DMS153 treated with DMSO at 0.1 percent for 48 hours (cell line): ENCODE data around the gene NAV3.

Experiments used
- DNase-seq: peaks from one replicate; lab custom pipeline; 2025; ENCODE audit not compliant: unreplicated experiment; lab: John Stamatoyannopoulos, UW

The NAV3 gene

DNA sequence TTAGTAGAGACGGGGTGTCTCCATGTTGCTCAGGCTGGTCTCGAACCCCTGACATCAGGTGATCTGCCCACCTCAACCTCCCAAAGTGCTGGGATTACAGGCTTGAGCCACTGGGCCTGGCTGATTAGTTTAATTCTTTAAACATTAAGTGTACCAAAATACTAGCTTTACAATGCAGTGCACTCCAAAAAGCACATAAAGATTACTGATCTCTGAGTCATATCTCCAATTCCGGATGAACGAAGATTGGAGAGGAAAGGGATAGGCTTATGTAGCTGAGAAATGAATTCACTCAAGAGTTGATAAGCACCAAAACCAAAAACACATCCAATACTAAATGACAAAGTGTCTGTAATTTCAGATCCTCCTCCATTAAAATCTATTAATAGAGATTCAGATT is 15.1 kb downstream of the NAV3 start:
- DNase-seq: no peak

DNA sequence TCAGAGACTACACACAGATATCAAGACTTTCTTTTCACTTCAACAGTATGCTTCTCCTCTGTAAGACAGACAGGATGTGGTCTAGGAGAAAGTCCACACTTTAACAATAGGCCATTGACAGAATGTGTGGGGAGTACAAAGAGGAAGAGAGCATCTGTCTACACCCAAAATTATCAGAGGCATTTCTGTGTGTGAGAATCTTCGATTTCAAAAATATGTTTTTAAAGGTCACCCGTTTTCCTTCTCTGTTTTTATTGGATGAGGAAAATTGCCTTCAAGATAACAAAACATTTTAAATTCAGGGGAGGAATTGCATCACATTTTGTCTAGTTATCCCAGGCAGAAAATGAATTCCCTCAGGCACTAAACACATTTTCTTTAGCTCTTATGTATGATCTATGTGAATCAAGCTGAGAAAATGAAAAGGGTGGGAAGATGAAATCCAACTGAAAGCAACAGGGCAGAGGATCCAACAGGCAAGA is 16.4 kb downstream of the NAV3 start:
- no peak for DNase-seq

DNA sequence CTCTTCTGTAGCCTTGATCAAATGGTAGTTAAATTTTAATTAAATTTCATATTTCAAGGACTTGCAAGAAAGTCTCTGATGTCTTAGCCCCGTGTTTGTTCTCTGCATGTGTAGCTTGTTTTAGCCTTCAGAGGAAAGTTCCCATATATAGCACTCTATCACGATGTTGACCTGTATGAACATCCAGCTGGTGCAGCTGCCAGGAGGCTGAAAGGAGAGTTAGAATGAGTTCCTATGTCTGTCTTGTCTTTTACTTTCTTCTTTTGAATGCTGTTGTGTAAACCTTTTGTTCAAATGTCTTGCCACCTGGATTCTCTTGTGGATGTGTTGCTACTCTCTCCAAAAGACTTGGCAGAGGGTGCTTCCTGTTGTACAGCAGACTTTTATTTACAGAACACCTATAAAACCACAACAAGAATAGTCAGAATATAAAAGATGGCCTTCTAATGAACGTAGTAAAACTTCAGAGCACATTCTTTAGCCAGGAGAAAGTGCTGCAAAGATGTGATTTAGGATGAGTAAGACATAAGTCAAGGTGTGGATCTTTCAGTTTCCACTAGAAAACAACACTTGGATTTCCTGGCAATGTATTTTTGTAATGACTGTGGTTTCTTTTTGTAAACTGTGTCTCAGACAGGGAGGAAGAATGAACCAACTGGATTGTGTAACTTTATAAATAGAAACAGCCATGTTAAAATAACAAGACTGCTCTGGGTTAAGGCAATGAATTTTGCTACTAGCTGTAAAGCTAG is 17.2 kb downstream of the NAV3 start:
- no peak for DNase-seq

DNA sequence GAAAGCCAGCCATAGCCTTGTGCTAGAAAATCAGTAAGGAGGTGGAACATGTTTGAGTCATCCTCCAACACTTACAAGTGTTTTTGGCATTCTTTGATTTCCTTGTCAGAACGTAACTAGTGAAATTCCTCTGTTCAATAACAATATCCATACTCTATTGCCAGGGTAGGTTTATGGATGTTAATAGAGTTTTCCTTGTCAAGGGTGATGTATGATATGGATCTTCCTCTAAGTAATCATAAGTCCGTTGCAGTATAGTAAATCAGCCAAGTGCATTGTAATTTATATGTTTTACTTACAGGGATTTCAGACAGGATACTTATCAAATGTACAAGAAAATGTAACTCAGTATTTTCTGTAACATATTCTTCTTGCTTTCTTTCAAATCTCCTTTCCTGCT is 19.4 kb downstream of the NAV3 start:
- DNase-seq: no peak

DNA sequence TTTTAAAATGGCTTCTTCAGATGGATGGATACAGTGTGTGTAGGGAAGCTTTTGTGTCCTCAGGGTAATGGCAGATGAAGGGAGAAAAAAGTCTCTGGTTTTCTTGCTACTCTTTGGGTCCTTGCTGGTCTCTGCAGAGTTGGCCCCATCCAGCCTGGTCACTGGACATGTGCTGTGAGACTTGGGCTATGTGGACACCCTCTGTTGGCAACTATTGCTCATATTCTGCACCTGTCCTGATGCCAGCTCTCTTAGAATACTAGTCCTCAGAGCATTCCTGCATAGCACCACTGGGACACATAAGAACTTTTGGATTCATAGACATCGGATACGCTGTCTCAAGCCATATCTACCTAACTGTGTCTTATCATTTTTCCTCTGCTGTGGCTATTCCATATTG is 20.0 kb downstream of the NAV3 start:
- no peak for DNase-seq

DNA sequence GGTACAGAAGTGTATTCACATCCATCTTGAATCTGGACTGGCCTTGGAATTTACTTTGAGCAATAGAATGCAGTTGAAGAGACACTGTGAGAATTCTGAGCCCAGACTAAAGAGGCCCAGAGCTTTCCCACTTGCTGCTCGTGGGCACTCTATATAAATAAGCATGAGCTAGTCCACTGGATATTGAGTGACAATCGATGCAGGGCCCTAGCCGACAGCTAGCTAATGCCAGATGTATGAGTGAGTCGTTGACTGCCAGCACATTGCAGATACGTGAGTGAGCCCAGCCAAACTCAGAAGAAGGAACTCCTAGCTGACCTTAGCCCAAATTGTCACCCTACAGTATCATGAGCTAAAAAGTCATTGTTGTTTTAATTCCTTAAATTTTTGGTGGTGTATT is 24.9 kb downstream of the NAV3 start:
- DNase-seq: no peak

DNA sequence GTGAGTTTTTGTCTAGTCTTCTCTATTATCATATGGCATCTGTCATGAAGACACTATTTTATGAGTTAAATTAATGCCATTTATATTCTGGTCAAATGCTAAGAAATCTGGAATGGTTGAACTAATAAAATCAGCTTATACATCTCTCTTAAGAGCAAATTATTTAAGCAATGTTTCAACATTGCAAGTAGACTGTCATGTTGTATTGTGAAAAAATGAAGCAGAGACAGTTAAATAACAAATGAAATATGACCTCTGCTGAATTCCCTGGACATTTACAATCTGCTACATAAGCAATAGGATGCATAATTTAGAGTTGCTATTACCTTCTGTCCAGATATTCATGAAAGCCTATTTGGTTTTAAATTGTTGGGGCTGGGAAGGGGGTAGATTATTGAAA is 30.6 kb downstream of the NAV3 start:
- no peak for DNase-seq

DNA sequence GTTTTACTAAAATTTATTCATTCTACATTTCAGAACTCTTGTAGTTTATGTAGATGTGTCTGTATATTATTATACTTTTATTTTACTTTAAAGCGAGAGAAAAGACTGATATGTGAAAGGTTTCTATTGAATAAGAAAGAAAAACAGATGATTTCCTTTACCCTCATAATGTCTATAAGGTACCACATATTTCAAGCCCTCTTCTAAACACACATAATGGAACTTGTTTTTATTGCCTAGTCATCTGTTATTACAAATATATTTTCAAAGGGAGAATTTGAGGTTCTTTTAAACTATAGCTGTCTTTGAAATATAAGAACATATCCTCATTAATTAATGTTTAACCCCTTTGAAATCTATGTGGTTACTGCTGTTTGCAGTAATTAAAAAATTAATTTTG is 34.5 kb downstream of the NAV3 start:
- DNase-seq: no peak

DNA sequence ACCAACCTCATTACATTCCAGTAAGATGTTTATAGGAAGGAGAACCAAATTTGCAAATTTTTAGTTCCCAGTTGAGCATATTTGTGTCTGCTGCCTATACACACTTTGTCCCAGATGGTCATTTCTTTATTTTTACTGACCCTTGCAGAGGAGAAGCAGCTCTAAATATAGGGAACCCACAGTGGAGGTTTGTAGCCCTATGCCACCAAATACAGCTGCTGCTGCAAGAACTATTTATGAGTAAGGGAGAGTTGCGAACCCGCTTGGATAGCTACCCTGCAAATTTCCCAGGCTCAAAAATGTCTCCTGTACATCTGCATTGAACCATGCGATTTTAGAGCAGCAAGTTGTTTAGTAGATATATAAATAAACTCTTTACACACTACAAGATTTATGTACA is 48.2 kb downstream of the NAV3 start:
- no peak for DNase-seq

DNA sequence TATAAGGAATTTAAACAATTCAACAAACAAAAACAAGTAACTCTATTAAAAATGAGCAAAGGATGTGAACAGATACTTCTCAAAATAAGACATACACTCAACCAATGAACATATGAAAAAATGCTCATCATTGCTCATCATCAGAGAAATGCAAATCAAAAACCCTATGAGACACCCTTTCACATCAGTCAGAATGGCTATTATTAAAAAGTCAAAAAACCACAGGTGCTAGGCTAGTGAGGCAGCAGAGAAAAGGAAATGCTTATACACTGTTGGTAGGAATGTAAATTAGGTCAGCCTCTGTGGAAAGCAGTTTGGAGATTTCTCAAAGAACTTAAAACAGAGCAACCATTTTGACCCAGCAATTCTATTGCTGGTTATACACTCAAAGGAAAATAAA is 52.0 kb downstream of the NAV3 start:
- no peak for DNase-seq

DNA sequence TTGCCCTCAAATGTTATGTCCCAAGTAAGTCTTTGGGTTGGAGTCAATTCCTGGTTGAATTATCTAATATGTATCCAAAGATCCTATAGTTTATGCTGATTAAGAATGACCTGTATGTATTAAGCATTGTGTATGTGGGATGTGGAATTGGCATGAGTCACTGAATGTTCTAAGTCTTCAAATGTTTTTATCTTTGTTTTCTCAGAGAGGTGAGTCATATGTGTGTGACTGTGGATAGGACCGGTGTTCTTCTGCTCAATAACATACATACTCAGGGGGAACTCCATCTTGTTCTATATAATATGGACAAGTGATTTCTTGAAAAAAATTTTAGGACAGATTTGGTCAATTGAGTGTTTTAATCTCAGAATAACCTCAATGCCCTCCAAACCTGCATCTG is 57.9 kb downstream of the NAV3 start:
- DNase-seq: no peak

DNA sequence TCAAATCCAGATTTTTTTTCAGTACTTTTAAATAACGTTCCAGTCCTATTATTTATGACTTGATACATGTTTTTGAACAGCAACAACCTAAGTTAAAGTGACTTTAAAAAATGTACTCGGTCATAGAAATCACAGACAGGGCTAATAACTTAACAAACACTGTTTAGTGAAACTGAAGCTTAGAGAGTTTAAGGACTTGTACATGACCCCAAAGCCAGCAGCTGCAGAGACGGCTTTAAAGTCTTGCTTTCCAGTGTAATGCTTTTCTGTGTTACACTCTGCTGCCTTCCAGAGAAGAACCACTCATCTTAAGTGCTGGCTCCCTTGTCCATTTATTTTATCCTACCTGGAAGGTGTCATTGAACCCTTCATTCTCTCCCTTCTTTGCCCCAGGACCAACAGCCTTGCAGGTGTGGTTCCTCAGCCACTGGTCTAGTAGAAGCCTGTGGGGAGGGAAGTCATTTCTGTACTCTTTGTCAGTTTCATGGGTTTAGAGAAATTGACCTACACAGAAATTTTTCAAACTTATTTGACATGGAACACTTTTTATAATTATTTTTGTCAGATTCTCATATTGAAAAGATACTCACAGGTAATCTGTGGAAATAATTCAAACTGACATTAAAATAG is 60.9 kb downstream of the NAV3 start:
- no peak for DNase-seq

DNA sequence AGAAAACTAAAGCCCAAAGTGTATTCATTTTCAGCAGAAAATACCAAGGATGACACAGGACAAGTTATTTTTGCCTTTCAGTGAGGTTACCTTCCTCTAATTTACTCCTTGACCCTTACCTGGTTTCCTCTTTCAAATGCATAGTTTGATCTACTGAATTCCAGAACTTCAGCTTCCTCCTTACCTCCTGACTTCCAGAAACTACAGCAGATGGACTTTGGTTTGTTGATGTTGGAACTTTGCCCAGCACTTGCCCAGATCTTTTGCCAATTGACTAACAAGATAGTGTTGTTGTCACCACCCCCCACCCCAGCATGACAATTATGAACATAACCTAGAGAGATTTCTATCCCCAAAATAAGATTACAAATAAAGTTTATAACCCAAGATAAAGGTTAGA is 63.2 kb downstream of the NAV3 start:
- no peak for DNase-seq

DNA sequence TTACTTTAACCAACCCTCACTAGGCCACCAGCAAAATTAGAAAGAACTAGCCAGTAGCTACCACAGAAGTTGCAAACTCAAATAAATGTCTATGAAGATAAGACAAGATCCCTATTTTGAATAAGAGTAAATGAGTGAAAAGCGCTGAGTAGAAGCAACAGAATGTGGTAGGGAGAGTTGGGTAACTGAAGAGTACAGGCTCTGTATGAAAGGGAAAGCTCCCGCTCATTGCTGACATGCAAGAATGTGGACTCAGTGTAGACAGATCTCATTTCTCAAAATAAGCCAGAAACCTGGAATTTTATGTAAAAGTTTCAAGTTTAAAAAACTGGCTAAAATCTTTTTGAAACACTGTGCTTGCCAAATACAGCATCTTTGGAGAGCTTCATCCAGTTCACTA is 63.9 kb downstream of the NAV3 start:
- DNase-seq: no peak

DNA sequence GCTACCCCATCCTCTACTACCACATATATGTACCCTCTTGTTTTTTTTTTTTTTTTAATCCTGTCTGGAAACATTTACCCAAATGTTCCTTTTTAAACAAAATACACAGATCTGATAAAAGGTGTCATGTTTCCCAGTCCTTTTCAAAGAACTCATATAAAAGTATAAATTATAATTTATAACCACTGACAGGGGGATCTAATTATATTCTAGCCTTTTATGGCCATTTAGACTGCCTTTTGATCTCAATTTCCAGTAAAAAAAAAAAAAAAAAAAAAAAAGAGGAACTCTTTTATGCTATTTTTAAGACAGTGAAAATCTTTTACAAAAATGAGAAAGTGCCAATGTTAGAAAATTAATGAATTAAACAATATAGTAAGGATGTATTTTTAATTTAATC is 65.0 kb downstream of the NAV3 start:
- no peak for DNase-seq

DNA sequence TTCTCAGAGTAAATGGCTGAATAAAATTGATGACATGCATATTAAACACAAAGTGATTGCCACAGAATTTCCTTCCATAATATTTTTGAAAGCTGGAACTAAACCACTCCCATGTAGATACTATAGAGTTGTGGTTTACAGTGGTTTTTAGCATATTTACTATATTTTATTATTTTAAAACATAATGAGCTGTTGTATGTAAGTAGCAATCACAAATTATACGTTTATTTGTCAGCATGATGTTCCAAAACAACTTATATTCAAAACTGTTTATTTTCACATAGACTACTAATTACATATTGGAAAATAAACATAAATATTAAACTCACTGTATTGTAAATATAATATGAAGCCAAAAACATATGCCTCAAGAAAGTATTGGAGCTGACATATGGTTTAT is 77.2 kb downstream of the NAV3 start:
- DNase-seq: no peak

DNA sequence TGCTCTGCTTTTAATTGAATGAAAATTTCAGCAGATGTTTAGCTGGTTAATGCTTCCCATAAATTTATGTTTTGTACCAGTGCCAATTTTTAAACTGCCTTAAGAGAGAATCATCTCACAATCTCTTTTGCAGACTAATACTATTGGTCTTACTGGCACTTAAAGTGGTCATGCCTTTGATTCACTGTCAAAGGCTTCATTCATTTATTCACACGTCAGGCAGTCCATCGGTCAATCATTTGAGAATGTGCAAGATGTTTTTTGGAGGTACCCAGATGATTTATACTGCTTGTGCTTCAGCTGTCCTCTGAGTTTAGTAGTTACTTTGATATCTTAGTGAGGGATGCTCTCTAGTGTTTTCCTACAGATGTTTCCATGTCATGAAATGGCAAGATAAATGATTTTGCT is 83.4 kb downstream of the NAV3 start:
- peak; percentile 21 for DNase-seq

DNA sequence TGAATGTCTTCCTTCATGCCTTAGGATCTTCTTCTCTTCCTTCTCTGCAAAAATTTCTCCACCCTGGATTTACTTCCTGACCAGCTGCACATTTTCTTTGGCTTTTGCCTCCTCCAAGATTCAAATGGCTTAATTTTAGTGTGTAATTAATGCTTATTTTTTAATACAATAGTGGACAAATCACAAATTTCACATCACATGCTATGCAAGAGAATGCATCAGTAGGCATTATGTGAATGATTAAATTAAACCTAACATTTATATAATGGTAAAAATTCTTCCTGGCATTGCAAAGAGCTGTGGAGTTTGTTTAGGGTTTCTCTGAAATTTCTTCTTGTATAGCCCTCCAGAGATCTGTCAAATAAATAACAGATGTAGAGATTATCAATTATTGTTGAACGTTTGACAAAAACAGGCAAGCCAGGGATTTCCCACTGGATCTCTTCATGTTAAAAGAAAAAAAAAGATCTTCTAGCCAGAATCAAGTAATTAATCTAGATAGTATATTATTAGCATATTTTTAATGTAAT is 84.4 kb downstream of the NAV3 start:
- DNase-seq: no peak

DNA sequence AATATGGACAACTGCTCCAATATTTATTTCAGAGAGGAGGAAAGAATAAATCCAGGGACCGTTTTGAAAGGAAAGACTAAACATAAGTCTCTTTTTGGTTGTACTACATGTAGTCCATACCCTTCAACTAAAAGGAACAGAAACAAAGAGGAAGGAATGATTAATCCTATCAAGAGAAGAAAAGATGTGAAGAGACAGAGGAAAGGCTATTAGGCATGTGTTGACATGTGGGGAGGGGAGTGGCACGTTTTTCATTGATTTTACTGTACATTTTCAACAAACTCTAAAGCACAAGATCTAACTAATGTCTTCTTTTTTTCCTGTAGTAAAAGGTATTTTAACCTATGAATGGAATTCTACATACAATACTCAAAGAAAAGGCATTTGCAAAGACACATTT is 85.6 kb downstream of the NAV3 start:
- DNase-seq: no peak

DNA sequence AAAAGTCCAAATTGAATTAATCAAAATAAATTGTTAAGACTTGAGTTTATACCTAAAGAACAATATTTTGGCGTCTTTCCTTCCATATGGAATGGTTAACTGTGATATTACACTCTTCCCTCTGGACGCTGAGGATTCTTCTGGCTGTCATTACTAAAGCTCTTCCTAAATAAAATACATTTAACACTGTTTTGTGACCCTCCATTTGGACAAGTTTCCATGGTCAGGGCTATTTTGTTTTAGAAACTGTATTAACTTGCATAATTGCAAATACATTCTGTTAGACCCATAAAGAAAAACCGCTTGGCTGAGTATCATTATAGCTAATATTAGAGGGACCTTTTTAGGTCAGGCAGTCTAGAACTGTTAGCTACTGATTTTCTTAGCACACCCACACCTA is 87.4 kb downstream of the NAV3 start:
- no peak for DNase-seq

DNA sequence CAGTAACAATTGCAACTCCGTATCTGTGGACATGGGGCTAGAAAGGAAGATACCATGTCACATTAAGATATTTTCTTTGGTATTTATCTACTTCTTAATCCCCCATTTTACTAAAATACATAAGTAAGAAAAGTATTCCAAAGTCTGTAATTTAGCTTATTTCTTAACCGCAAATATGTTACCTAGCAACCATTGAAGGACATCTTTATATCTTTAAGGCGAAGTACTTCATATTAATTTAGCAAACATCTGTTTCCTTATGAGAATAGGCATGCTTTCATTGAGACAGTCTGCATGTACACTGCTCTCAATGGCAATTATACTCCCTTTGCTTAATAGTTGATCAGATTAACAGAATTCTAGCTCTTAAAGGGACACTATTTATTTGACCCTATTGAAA is 88.8 kb downstream of the NAV3 start:
- no peak for DNase-seq

DNA sequence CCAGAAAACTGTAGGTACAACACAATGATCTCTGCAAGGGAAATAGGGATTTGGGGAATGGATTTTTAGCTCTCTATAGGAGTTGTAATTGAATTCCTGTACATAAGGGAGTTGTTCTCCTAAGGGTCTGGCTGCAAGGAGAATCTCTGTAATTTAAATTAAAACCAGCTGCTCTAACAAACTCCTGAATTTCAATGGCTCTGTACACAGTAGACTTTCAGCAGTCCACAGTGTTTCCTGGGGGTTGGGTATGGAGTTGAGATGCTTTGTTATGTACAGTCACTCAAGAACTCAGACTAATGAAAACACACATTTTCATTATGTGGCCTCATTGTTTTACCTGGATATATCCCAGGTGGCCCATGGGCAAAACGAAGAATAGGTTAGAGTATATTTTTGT is 93.2 kb downstream of the NAV3 start:
- DNase-seq: no peak

DNA sequence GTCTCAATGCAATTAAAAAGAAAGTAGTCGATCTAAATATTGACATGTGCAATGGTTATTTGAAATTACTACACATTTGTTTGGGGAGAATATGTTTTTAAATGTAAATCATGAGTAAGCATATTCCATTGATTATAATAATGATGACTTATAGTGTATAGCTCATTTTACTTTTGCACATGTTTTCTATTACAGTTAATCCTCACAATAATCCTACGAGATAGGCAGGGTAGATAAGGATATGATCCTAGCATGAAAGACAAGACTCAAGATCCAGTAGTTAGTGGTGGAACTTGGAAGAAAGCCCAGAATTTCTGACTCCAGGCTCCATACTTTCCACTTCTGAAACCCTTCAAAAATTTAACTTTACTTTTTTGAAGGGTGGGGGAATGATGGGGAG is 94.0 kb downstream of the NAV3 start:
- DNase-seq: no peak
